OCI-LY1 (cell line): Measurements from ENCODE around the gene GLG1.
"Not testable (repeated sequence)": the region's sequence is repeated elsewhere in the genome, so short reads cannot be mapped to it uniquely, and the experiment has no call there.

Experiments
- H2AFZ ChIP-seq: fragments of 200-600 bp; sonication (generic), shearing (Covaris generic); 2 replicates; pipeline ENCODE4 v1.6.0; 2014; ENCODE audit warnings: antibody characterized with exemption, mild to moderate bottlenecking, low read length
- H3F3A ChIP-seq: fragments of 200-600 bp; sonication (generic), shearing (Covaris generic); 2 replicates; pipeline ENCODE4 v1.6.0; 2014; ENCODE audit warnings: mild to moderate bottlenecking, antibody characterized with exemption, low read length, moderate library complexity; ENCODE audit not compliant: insufficient read depth
- H3K27ac ChIP-seq: fragments of 200-600 bp; sonication (generic); 2 replicates; pipeline ENCODE4 v1.5.1; 2014; ENCODE audit warnings: low read length, mixed run types, mild to moderate bottlenecking, low read depth; ENCODE audit not compliant: poor library complexity, severe bottlenecking
- H3K27me3 ChIP-seq: fragments of 200-600 bp; sonication (generic); 2 replicates; pipeline ENCODE4 v1.6.0; 2014; ENCODE audit warnings: antibody characterized with exemption, mild to moderate bottlenecking, low read length, moderate library complexity; ENCODE audit not compliant: insufficient read depth
- H3K36me3 ChIP-seq: fragments of 200-600 bp; sonication (generic); 2 replicates; pipeline ENCODE4 v1.6.1; 2014; ENCODE audit warnings: mild to moderate bottlenecking, antibody characterized with exemption, low read length, moderate library complexity, mixed read lengths; ENCODE audit not compliant: insufficient read depth
- H3K4me1 ChIP-seq: fragments of 200-600 bp; sonication (generic); 2 replicates; pipeline ENCODE4 v1.5.1; 2014; ENCODE audit warnings: mild to moderate bottlenecking, low read length, moderate library complexity; ENCODE audit not compliant: insufficient read depth, severe bottlenecking
- H3K4me2 ChIP-seq: fragments of 200-600 bp; sonication (generic), shearing (Covaris generic); 2 replicates; pipeline ENCODE4 v1.6.1; 2014; ENCODE audit warnings: low read length
- H3K4me3 ChIP-seq: fragments of 200-600 bp; sonication (generic); 2 replicates; pipeline ENCODE4 v1.5.1; 2014; ENCODE audit warnings: low read length, low read depth, mild to moderate bottlenecking, mixed read lengths; ENCODE audit not compliant: poor library complexity, severe bottlenecking
- H3K79me2 ChIP-seq: fragments of 200-600 bp; shearing (Covaris generic); 2 replicates; pipeline ENCODE4 v1.6.1; 2016; ENCODE audit warnings: mixed run types, low read length, mixed read lengths; ENCODE audit not compliant: insufficient read depth
- H3K9ac ChIP-seq: fragments of 200-600 bp; sonication (generic), shearing (Covaris generic); 2 replicates; pipeline ENCODE4 v1.6.1; 2014; ENCODE audit warnings: mild to moderate bottlenecking, low read length, mixed read lengths
- H3K9me2 ChIP-seq: fragments of 200-600 bp; sonication (generic), shearing (Covaris generic); 2 replicates; pipeline ENCODE4 v1.6.1; 2014; ENCODE audit warnings: low read depth, mild to moderate bottlenecking, low read length, mixed read lengths
- H3K9me3 ChIP-seq: fragments of 200-600 bp; shearing (Covaris generic); 2 replicates; pipeline ENCODE4 v1.6.1; 2014; ENCODE audit warnings: low read length, mixed read lengths
- H4K20me1 ChIP-seq: fragments of 200-600 bp; sonication (generic), shearing (Covaris generic); 2 replicates; pipeline ENCODE4 v1.6.0; 2016; ENCODE audit warnings: mild to moderate bottlenecking, low read length; ENCODE audit not compliant: insufficient read depth

GLG1 gene

GRCh38 chr16:74404148-74404933, 202.6 kb downstream of the GLG1 start:
- H4K20me1 ChIP-seq, H3K79me2 ChIP-seq, H3K9me3 ChIP-seq, H3K27ac ChIP-seq, H3K27me3 ChIP-seq, H3K4me3 ChIP-seq, H3K4me2 ChIP-seq, H3F3A ChIP-seq, H3K9ac ChIP-seq, H3K4me1 ChIP-seq, H3K9me2 ChIP-seq, H3K36me3 ChIP-seq, H2AFZ ChIP-seq: not testable (repeated sequence)

GRCh38 chr16:74400238-74400637, 206.7 kb downstream of the GLG1 start:
- not testable (repeated sequence) for H3K36me3 ChIP-seq, H3K9me2 ChIP-seq, H3K4me1 ChIP-seq

GRCh38 chr16:74398212-74398895, 208.6 kb downstream of the GLG1 start:
- not testable (repeated sequence) for H2AFZ ChIP-seq, H4K20me1 ChIP-seq, H3K4me3 ChIP-seq, H3K4me2 ChIP-seq, H3K9ac ChIP-seq, H3K36me3 ChIP-seq, H3K9me3 ChIP-seq, H3F3A ChIP-seq, H3K9me2 ChIP-seq, H3K27me3 ChIP-seq, H3K4me1 ChIP-seq, H3K27ac ChIP-seq, H3K79me2 ChIP-seq

More at GRCh38 chr16:74400238-74400637, 206.7 kb downstream of the GLG1 start:
- not testable (repeated sequence) for H3K27ac ChIP-seq, H4K20me1 ChIP-seq, H3K9ac ChIP-seq, H3K4me3 ChIP-seq, H3K4me2 ChIP-seq, H2AFZ ChIP-seq, H3K79me2 ChIP-seq, H3F3A ChIP-seq, H3K27me3 ChIP-seq, H3K9me3 ChIP-seq
